HEK293T (cell line): ENCODE data around the gene PLXNA2.

Source experiments
- HDGF ChIP-seq: fragments of 450-650 bp; IDR thresholded peaks from 2 replicates; pipeline ENCODE4 v1.6.1; 2017; ENCODE audit warnings: antibody characterized with exemption, borderline replicate concordance
- TF ChIP-seq, protein P1 (sequence below): fragments of 450-650 bp; IDR thresholded peaks from 2 replicates; pipeline ENCODE4 v1.6.1; 2016

DNA sequence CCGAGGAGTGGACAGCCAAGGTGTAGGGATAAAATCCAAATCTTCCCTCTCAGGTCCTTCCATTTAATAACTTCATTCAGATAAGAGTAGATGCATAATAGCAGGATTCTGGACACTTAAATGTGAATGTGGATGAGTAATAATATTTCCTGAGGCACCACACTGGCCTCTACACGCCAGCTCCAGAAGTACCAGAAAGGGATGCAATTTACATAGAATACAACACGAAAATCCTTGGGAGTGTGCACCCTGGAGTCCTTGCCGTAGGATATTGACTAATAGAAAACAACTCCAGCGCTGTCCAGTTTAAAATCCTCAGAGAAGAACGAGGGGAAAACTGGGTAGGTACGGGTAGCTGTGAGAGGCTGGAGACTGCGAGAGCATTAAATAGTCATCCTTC lies 6.9 kb downstream of the PLXNA2 start:
- TF ChIP-seq, protein P1, sequence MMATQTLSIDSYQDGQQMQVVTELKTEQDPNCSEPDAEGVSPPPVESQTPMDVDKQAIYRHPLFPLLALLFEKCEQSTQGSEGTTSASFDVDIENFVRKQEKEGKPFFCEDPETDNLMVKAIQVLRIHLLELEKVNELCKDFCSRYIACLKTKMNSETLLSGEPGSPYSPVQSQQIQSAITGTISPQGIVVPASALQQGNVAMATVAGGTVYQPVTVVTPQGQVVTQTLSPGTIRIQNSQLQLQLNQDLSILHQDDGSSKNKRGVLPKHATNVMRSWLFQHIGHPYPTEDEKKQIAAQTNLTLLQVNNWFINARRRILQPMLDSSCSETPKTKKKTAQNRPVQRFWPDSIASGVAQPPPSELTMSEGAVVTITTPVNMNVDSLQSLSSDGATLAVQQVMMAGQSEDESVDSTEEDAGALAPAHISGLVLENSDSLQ = no peak
- no peak for TF ChIP-seq HDGF
